KMS-11 (cell line): ENCODE data around the gene SPC24.

ENCODE experiments used
- H2AFZ ChIP-seq: fragments of 200-600 bp; sonication (generic); 2 replicates; pipeline ENCODE4 v1.6.1; 2016; ENCODE audit warnings: antibody characterized with exemption, mixed run types, low read depth
- H3K27ac ChIP-seq: fragments of 200-600 bp; sonication (generic); 2 replicates; pipeline ENCODE4 v1.6.1; 2016; ENCODE audit warnings: mild to moderate bottlenecking, mixed run types
- H3K27me3 ChIP-seq: fragments of 200-600 bp; sonication (generic); 2 replicates; pipeline ENCODE4 v1.6.1; 2017; ENCODE audit warnings: mild to moderate bottlenecking, low read depth, mixed run types, moderate library complexity; ENCODE audit not compliant: insufficient read depth
- H3K36me3 ChIP-seq: fragments of 200-600 bp; sonication (generic); 2 replicates; pipeline ENCODE4 v1.6.1; 2017; ENCODE audit warnings: mild to moderate bottlenecking, mixed run types; ENCODE audit not compliant: insufficient read depth
- H3K4me1 ChIP-seq: fragments of 200-600 bp; sonication (generic); 2 replicates; pipeline ENCODE4 v1.6.1; 2016; ENCODE audit warnings: mild to moderate bottlenecking, low read depth, mixed run types; ENCODE audit not compliant: poor library complexity, severe bottlenecking
- H3K4me2 ChIP-seq: fragments of 200-600 bp; sonication (generic); 2 replicates; pipeline ENCODE4 v1.7.0; 2016; ENCODE audit warnings: mild to moderate bottlenecking, mixed run types
- H3K4me3 ChIP-seq: fragments of 200-600 bp; sonication (generic); IDR thresholded peaks from 2 replicates; pipeline ENCODE4 v1.6.1; 2017; ENCODE audit warnings: low read depth, low read length, mixed read lengths; ENCODE audit not compliant: insufficient read depth
- H3K79me2 ChIP-seq: fragments of 200-600 bp; sonication (generic); 2 replicates; pipeline ENCODE4 v1.6.1; 2016; ENCODE audit warnings: low read depth, mixed run types; ENCODE audit not compliant: insufficient read depth
- H3K9ac ChIP-seq: fragments of 200-600 bp; sonication (generic); 2 replicates; pipeline ENCODE4 v1.6.1; 2016; ENCODE audit warnings: mild to moderate bottlenecking, mixed run types
- H4K20me1 ChIP-seq: fragments of 200-600 bp; sonication (generic); 2 replicates; pipeline ENCODE4 v1.6.1; 2016; ENCODE audit warnings: mild to moderate bottlenecking, mixed run types; ENCODE audit not compliant: insufficient read depth
- TF ChIP-seq, protein P1 (sequence below): fragments of 200-600 bp; sonication (generic); conservative IDR thresholded peaks from 2 replicates; pipeline ENCODE4 v1.6.1; 2017; ENCODE audit warnings: low read depth, mild to moderate bottlenecking, antibody characterized with exemption, low read length, moderate library complexity, mixed read lengths

The SPC24 gene

DNA sequence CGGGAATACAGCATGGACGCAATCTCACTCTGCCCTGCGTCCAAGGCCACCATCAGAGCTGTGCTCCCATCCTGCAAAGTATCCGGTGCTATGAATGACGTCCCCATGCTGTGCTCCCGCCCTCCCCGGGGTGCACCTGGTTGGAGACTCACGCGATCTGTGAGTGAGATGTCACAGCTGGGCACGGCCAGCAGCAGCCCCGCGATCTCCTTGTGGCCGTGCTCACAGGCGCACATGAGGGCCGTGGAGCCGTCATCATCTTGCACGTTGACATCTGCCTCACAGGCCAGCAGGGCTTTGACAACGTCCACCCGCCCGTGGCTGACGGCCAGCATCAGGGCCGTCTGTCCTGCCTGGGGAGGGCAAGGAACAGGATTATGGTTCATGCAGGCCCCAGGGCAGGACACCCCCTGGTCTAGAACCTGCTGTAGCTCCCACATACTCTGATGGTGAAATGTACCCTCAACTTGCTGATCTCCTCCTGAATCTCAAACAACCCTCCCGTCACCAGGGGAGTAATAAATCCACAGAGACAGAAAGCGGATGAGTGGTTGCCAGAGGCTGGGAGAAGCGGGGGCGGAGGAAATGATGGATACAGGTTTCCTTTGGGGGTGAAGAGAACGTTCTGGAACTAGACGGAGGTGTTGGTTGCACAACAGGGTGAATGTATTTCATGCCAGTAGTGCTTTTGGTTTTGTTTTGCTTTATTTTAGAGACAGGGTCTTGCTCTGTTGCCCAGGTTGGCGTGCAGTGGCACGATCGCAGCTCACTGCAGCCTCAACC lies 14.5 kb upstream of the SPC24 start:
- Histone ChIP-seq H3K4me1 (no peaks in the 10 kb centered on the region), H3K36me3 (no peaks in the 10 kb centered on the region), H2AFZ (no peak overlapping the region), H3K4me3 (no peak overlapping the region), H3K27ac (no peak overlapping the region), H3K4me2 (no peak overlapping the region), H3K27me3 (no peaks in the 10 kb centered on the region), H4K20me1 (no peaks in the 10 kb centered on the region), H3K9ac (no peak overlapping the region), H3K79me2 (no peaks in the 10 kb centered on the region)
- TF ChIP-seq, protein P1, sequence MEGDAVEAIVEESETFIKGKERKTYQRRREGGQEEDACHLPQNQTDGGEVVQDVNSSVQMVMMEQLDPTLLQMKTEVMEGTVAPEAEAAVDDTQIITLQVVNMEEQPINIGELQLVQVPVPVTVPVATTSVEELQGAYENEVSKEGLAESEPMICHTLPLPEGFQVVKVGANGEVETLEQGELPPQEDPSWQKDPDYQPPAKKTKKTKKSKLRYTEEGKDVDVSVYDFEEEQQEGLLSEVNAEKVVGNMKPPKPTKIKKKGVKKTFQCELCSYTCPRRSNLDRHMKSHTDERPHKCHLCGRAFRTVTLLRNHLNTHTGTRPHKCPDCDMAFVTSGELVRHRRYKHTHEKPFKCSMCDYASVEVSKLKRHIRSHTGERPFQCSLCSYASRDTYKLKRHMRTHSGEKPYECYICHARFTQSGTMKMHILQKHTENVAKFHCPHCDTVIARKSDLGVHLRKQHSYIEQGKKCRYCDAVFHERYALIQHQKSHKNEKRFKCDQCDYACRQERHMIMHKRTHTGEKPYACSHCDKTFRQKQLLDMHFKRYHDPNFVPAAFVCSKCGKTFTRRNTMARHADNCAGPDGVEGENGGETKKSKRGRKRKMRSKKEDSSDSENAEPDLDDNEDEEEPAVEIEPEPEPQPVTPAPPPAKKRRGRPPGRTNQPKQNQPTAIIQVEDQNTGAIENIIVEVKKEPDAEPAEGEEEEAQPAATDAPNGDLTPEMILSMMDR: no peak

DNA sequence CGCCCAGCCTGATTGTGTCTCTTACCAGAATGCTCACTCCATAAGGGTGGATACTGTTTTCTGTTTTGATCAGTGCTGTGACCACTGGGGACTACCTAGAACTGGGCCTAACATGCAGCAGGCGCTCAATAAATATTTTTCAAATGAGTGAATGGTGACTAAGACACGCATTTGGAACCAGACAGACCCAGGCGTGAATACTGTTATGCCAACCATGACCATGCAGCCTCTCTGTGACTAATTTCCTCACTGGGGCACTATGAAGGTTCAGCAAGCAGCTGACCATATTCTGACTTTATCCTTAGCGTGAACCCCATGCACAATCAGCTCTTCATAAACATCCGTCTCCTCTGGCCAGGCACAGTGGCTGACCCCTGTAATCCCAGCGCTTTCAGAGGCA lies 13.0 kb upstream of the SPC24 start:
- no peak overlapping the region for H3K4me3 ChIP-seq
- no peaks in the 10 kb centered on the region for H3K4me1 ChIP-seq
- H2AFZ ChIP-seq: no peak overlapping the region
- H3K9ac ChIP-seq: no peak overlapping the region
- no peak overlapping the region for H3K4me2 ChIP-seq
- H3K27ac ChIP-seq: no peak overlapping the region
- no peaks in the 10 kb centered on the region for H3K27me3 ChIP-seq
- TF ChIP-seq, protein P1: no peak
- H3K79me2 ChIP-seq: no peaks in the 10 kb centered on the region
- no peaks in the 10 kb centered on the region for H4K20me1 ChIP-seq
- no peaks in the 10 kb centered on the region for H3K36me3 ChIP-seq

DNA sequence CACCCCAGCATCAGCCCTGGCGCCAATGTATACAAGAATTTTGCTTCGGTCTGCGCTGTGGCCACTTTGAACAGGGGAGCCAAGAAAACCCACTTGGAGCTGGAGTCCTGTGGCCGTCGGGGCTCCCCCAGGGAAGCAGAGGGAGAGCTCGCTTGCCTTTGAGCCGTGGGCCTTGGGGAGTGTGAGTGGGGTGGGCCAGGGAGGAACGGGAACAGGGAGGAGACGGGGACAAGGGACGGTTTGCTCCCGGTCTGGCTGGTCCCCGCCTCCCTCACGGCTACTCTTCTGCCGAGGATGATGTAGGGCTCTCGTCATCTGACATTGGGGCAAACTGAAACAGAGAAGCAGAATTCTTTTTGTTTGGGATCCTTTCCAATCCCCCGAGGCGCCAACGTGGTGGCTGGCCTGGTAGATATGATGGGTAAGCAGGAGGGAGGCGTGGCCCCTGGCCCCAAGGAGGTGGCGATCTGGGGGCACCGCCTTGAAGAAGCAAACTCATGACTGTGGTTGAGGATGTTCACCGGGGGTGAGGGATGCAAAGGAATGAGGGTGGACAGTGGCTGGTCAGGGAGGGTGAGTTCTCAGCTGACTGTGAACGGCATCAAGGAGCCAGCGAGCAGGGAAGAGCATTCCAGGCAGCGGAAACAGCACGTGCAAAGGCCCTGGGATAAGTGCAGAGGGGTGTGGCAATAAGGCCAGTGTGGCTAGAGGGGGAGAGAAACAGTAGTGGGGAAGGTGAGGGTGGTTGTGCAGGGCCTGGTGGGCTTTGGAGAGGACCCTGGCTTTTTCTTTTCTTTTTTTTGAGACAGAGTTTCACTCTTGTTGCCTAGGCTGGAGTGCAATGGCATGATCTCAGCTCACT lies 10.9 kb upstream of the SPC24 start:
- TF ChIP-seq, protein P1: no peak
- Histone ChIP-seq H3K4me1 (no peaks in the 10 kb centered on the region), H3K27ac (no peak overlapping the region), H3K36me3 (no peaks in the 10 kb centered on the region), H2AFZ (no peak overlapping the region), H3K27me3 (no peaks in the 10 kb centered on the region), H3K4me3 (no peak overlapping the region), H3K79me2 (no peaks in the 10 kb centered on the region), H4K20me1 (no peaks in the 10 kb centered on the region), H3K4me2 (no peak overlapping the region), H3K9ac (no peak overlapping the region)

DNA sequence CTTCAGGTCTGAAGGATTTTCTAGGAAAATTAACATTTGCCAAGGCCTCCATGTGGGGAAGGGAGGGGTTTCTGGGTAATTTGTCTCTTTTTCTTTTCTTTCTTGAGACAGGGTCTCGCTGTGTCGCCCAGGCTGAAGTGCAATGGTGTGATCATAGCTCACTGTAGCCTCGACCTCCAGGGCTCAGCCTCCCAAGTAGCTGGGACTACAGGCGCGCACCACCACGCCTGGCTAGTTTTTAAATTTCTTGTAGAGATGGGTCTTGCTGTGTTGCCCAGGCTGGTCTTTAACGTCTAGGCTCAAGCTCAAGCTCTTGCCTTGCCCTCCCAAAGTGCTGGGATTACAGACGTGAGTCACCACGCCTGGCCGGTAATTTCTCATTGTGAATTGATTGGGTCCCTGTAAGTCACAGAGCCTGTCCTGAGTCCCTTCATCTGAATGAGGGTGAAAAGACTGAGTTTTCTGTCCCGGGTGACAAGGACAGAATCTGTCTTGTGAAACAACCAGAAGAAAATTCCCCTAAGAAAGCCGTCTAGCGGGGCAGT lies 10.0 kb upstream of the SPC24 start:
- Histone ChIP-seq H4K20me1 (no peaks in the 10 kb centered on the region), H3K9ac (no peak overlapping the region), H3K36me3 (no peaks in the 10 kb centered on the region), H3K4me2 (no peak overlapping the region), H3K27ac (no peak overlapping the region), H3K27me3 (no peaks in the 10 kb centered on the region), H3K4me1 (no peaks in the 10 kb centered on the region), H3K4me3 (no peak overlapping the region), H3K79me2 (no peaks in the 10 kb centered on the region), H2AFZ (no peak overlapping the region)
- TF ChIP-seq, protein P1: no peak
